CD14-positive monocyte (primary cell): ENCODE measurements around the gene CELF2. TPM values are rescaled to one million over a fixed set of nuclear protein-coding genes. Genes with fewer than 3 reads are reported as not detected.
A peak's percentile ranks its signal among the peaks of the same experiment; 100 is the strongest.

ENCODE experiments used
- DNase-seq, 3 donors: peaks; one replicate each; pipeline ENCODE4 v3.0.0-alpha.2; 2011 to 2022
- H2AFZ ChIP-seq: 2 replicates; pipeline ENCODE4 v1.6.0; 2012; ENCODE audit warnings: mild to moderate bottlenecking, low read depth, low read length, inconsistent platforms; ENCODE audit not compliant: insufficient read depth, poor library complexity, severe bottlenecking
- H3K27ac ChIP-seq, 2 donors: 1 replicate in 1 of 2; 2 replicates in 1 of 2; pipeline ENCODE4 v1.5.1; 2012 to 2013; ENCODE audit warnings: low read length in 2 of 2, control low read depth in 1 of 2, inconsistent platforms in 1 of 2, low read depth in 1 of 2, mild to moderate bottlenecking in 1 of 2
- H3K27me3 ChIP-seq, 2 donors: one replicate each; pipeline versions ENCODE4 v1.6.0 to v1.6.1; 2011 to 2013; ENCODE audit warnings: low read length in 2 of 2; ENCODE audit not compliant: control insufficient read depth in 2 of 2, insufficient read depth in 2 of 2
- H3K36me3 ChIP-seq, 2 donors: replicated peaks in 1 of 2; 1 replicate in 1 of 2; 2 replicates in 1 of 2; pipeline versions ENCODE4 v1.5.1 to v1.6.1; 2012 to 2013; ENCODE audit warnings: low read length in 2 of 2, control low read depth in 1 of 2, inconsistent platforms in 1 of 2, mild to moderate bottlenecking in 1 of 2; ENCODE audit not compliant: insufficient read depth in 2 of 2, control insufficient read depth in 1 of 2
- H3K4me1 ChIP-seq, 2 donors: 1 replicate in 1 of 2; 2 replicates in 1 of 2; pipeline versions ENCODE4 v1.5.1 to v1.6.1; 2012 to 2013; ENCODE audit warnings: low read length in 2 of 2, control low read depth in 1 of 2, inconsistent platforms in 1 of 2, mild to moderate bottlenecking in 1 of 2, moderate library complexity in 1 of 2; ENCODE audit not compliant: insufficient read depth in 2 of 2, control insufficient read depth in 1 of 2
- H3K4me2 ChIP-seq: replicated peaks from 2 replicates; pipeline ENCODE3; 2012; ENCODE audit warnings: low read length, moderate library complexity, mild to moderate bottlenecking; ENCODE audit not compliant: poor library complexity, severe bottlenecking; ENCODE audit errors: extremely low read depth
- H3K4me3 ChIP-seq, 3 experiments: fragments of 200-600 bp in 1 of 3; sonication (generic) in 1 of 3; replicated peaks in 1 of 3; 1 replicate in 2 of 3; 2 replicates in 1 of 3; pipeline ENCODE4 v1.5.1; 2011 to 2013; ENCODE audit warnings: low read length in 3 of 3, mild to moderate bottlenecking in 3 of 3, control low read depth in 2 of 3, low read depth in 2 of 3, inconsistent platforms in 1 of 3, moderate library complexity in 1 of 3
- H3K79me2 ChIP-seq: 2 replicates; pipeline ENCODE4 v1.6.0; 2012; ENCODE audit warnings: mild to moderate bottlenecking, control low read depth, inconsistent platforms, low read length, moderate library complexity; ENCODE audit not compliant: insufficient read depth
- H3K9ac ChIP-seq: 2 replicates; pipeline ENCODE4 v1.6.0; 2017; ENCODE audit warnings: low read length, mild to moderate bottlenecking; ENCODE audit not compliant: insufficient read depth, poor library complexity, severe bottlenecking
- H3K9me3 ChIP-seq, 2 donors: replicated peaks in 1 of 2; 1 replicate in 1 of 2; 2 replicates in 1 of 2; pipeline versions ENCODE4 v1.5.1 to v1.6.1; 2012 to 2013; ENCODE audit warnings: low read length in 2 of 2, control low read depth in 1 of 2; ENCODE audit not compliant: control insufficient read depth in 1 of 2, insufficient read depth in 1 of 2
- H4K20me1 ChIP-seq: 2 replicates; pipeline ENCODE4 v1.6.0; 2012; ENCODE audit warnings: mild to moderate bottlenecking, low read length, control low read depth, moderate library complexity; ENCODE audit not compliant: insufficient read depth
- H3K27ac Mint-ChIP-seq, 7 donors: one replicate each; pipeline ENCODE4 v1.8.0; 2020; ENCODE audit warnings: mild to moderate bottlenecking in 7 of 7, mixed read lengths in 7 of 7, moderate library complexity in 6 of 7, inconsistent platforms in 2 of 7
- H3K27me3 Mint-ChIP-seq, 3 donors: one replicate each; pipeline ENCODE4 v1.8.0; 2021 to 2022; ENCODE audit warnings: low read depth in 3 of 3, mild to moderate bottlenecking in 3 of 3, mixed read lengths in 3 of 3, moderate library complexity in 3 of 3, inconsistent platforms in 1 of 3
- H3K36me3 Mint-ChIP-seq, 2 donors: one replicate each; pipeline ENCODE4 v1.8.0; 2020; ENCODE audit warnings: mixed read lengths in 2 of 2, inconsistent platforms in 1 of 2, mild to moderate bottlenecking in 1 of 2
- H3K4me1 Mint-ChIP-seq: one replicate; pipeline ENCODE4 v1.8.0; 2020; ENCODE audit warnings: mild to moderate bottlenecking, mixed read lengths
- H3K4me3 Mint-ChIP-seq, 2 donors: one replicate each; pipeline ENCODE4 v1.8.0; 2020; ENCODE audit warnings: mild to moderate bottlenecking in 2 of 2, mixed read lengths in 2 of 2, moderate library complexity in 1 of 2
- H3K9me3 Mint-ChIP-seq, 7 donors: one replicate each; pipeline ENCODE4 v1.8.0; 2020 to 2022; ENCODE audit warnings: mixed read lengths in 7 of 7, mild to moderate bottlenecking in 6 of 7, moderate library complexity in 6 of 7, inconsistent platforms in 2 of 7
- CTCF ChIP-seq: fragments of 200-600 bp; IDR thresholded peaks from one replicate; pipeline ENCODE4 v1.8.0; 2022; ENCODE audit warnings: antibody characterized with exemption, mild to moderate bottlenecking
- WGBS: methylation state at CpG from one replicate; pipeline ENCODE4 v1.1.5; 2013; ENCODE audit warnings: missing lambda C conversion rate; ENCODE audit not compliant: insufficient coverage; 5-methylcytosine and 5-hydroxymethylcytosine counted together
- intact Hi-C, 2 donors: fragments of 100-400 bp; cut with micrococcal nuclease; formaldehyde crosslinking; loops; one replicate each; pipeline versions ENCODE4 v1.15.0 to v1.15.1; 2023
- polyA plus RNA-seq, 3 donors: library from polyadenylated mRNA; depleted of rRNA in 1 of 3; unstranded in 2 of 3; stranded (reverse) in 1 of 3; fragments of 300-500 nt in 2 of 3; fragments of >200 nt in 1 of 3; fragmentation: Illumina TruSeq in 2 of 3; gene quantifications; 1 replicate in 2 of 3; 2 replicates in 1 of 3; pipeline ENCODE4 v1.2.3, GENCODE V29; 2012 to 2021

The CELF2 gene
- polyA plus RNA-seq, 3 donors: 53.5 to 93.3 (median 80.5) TPM

GRCh38 chr10:11082526-11082925 lies 64.9 kb downstream of the CELF2 start:
- H3K27ac Mint-ChIP-seq: peak overlapping the region in 1 of 7 donors; percentile 33
- Histone ChIP-seq H3K4me3 (no peak overlapping the region), H3K27ac (no peak overlapping the region), H3K4me1 (no peaks in the 10 kb centered on the region), H3K27me3 (no peaks in the 10 kb centered on the region), H3K9ac (no peak overlapping the region), H3K36me3 (no peaks in the 10 kb centered on the region), H3K79me2 (no peaks in the 10 kb centered on the region), H3K4me2 (no peak overlapping the region), H4K20me1 (no peaks in the 10 kb centered on the region), H3K9me3 (no peaks in the 10 kb centered on the region), H2AFZ (no peak overlapping the region)
- H3K27me3 Mint-ChIP-seq: peaks cover 0 to 3% (median 0%) of the 10 kb centered on the region in 3 donors
- TF ChIP-seq CTCF: no peak
- no peak for DNase-seq
- no CpG with 5 or more reads among the region's 1 CpG for WGBS
- no peaks in the 10 kb centered on the region for H3K36me3 Mint-ChIP-seq
- peaks cover 0 to 2% (median 0%) of the 10 kb centered on the region in 7 donors for H3K9me3 Mint-ChIP-seq
- intact Hi-C loops: no loop called here
- no peak overlapping the region for H3K4me3 Mint-ChIP-seq
- H3K4me1 Mint-ChIP-seq: no peaks in the 10 kb centered on the region

GRCh38 chr10:11083051-11083450 lies 65.4 kb downstream of the CELF2 start:
- no peak overlapping the region for H3K4me3 Mint-ChIP-seq
- Histone ChIP-seq H3K27me3 (no peaks in the 10 kb centered on the region), H3K36me3 (no peaks in the 10 kb centered on the region), H3K4me1 (no peaks in the 10 kb centered on the region), H3K4me3 (no peak overlapping the region), H3K9me3 (no peaks in the 10 kb centered on the region), H2AFZ (no peak overlapping the region), H4K20me1 (no peaks in the 10 kb centered on the region), H3K4me2 (no peak overlapping the region), H3K9ac (no peak overlapping the region), H3K79me2 (no peaks in the 10 kb centered on the region), H3K27ac (no peak overlapping the region)
- H3K36me3 Mint-ChIP-seq: no peaks in the 10 kb centered on the region
- DNase-seq: no peak
- H3K9me3 Mint-ChIP-seq: peaks cover 0 to 2% (median 0%) of the 10 kb centered on the region in 7 donors
- H3K4me1 Mint-ChIP-seq: no peaks in the 10 kb centered on the region
- H3K27me3 Mint-ChIP-seq: peaks cover 0 to 3% (median 0%) of the 10 kb centered on the region in 3 donors
- WGBS: 100% methylated on average over 5 of the region's 6 CpGs
- intact Hi-C loops: no loop called here
- no peak for TF ChIP-seq CTCF
- H3K27ac Mint-ChIP-seq: peak overlapping the region in 1 of 7 donors; percentile 33
